ENCODE measurements around the gene TMCC1. TPM values are rescaled to one million over a fixed set of nuclear protein-coding genes. Genes with fewer than 3 reads are reported as not detected.

Gene TMCC1
- polyA plus RNA-seq, 2 of the 4 experiments (the other 2 are of a cell fraction), result 30.3 to 75.7 TPM

- TF ChIP-seq CHD4 (IDR thresholded peaks at IDR 0.05; ENCODE audit: borderline replicate concordance) (no peak), HDAC2 (IDR thresholded peaks at IDR 0.05) (no peak), HOXB5 (CRISPR knock-in tag; IDR thresholded peaks at IDR 0.05) (no peak), ZC3H11A (IDR thresholded peaks at IDR 0.05) (no peak), CTCF (IDR thresholded peaks at IDR 0.05) (no peak)
These were observed 221.1 kb downstream of the TMCC1 start (continued) for GRCh38 chr3:129672412-129672811.

- ChIA-PET CTCF (interaction anchor here (0.9 to 2.0 kb wide), 7 partner anchors 11 to 160 kb away, joined by 3 to 8 read pairs (median 4); no protein-coding TSS in a partner anchor), POLR2A (interaction anchor here (0.7 to 2.0 kb wide), 3 partner anchors 14 to 129 kb away, joined by 3 to 8 read pairs (median 3); no protein-coding TSS in a partner anchor)
- FAIRE-seq (no peak), DNase-seq (ENCODE audit: low read depth in 1 of 2, low spot score in 1 of 2) (peak in 1 of 2 experiments; percentile 53), ATAC-seq (peak; percentile 32 to 52; a peak in 4 of 6 replicates)
- Histone ChIP-seq H3K4me1 (peaks cover 57% of the 10 kb centered on the region), H3K9me3 (no peaks in the 10 kb centered on the region), H3K27ac (peak overlapping the region; percentile 89 to 94), H3K4me2 (peak overlapping the region; percentile 72), H3K4me3 (no peak overlapping the region)
- 73% methylated on average over 3 of the region's 3 CpGs for WGBS (ENCODE audit: missing lambda C conversion rate)
- TF ChIP-seq MAFK (IDR thresholded peaks at IDR 0.05; ENCODE audit: partially characterized antibody) (no peak), RARB (CRISPR knock-in tag; IDR thresholded peaks at IDR 0.05) (no peak), ZSCAN20 (CRISPR knock-in tag; IDR thresholded peaks at IDR 0.05) (no peak), ZC3H11A (IDR thresholded peaks at IDR 0.05) (no peak), ATOH8 (CRISPR knock-in tag; IDR thresholded peaks at IDR 0.05; ENCODE audit: low read depth) (no peak), TP53 (CRISPR knock-in tag; IDR thresholded peaks at IDR 0.05) (no peak)
These were observed 228.3 kb downstream of the TMCC1 start for GRCh38 chr3:129665024-129665768.

- ChIA-PET POLR2A (interaction anchor here (0.7 to 2.0 kb wide), 3 partner anchors 13 to 130 kb away, joined by 3 to 8 read pairs (median 3); no protein-coding TSS in a partner anchor), CTCF (interaction anchor here (0.8 to 2.0 kb wide), 3 partner anchors 14 to 161 kb away, joined by 4 to 8 read pairs (median 4); no protein-coding TSS in a partner anchor)
- Histone ChIP-seq H3K4me1 (peaks cover 69% of the 10 kb centered on the region), H3K4me3 (no peak overlapping the region), H3K9me3 (no peaks in the 10 kb centered on the region), H3K4me2 (peak overlapping the region; percentile 72), H3K27ac (peak overlapping the region; percentile 89 to 94)
- 53% methylated on average over 6 of the region's 6 CpGs for WGBS (ENCODE audit: missing lambda C conversion rate)
- ATAC-seq (no peak), FAIRE-seq (no peak), DNase-seq (ENCODE audit: low read depth in 1 of 2, low spot score in 1 of 2) (no peak)
- no peak for TF ChIP-seq ELK1 (IDR thresholded peaks at IDR 0.05; ENCODE audit: low read depth, low read length)
These were observed 229.4 kb downstream of the TMCC1 start for GRCh38 chr3:129663930-129664646.

GRCh38 chr3:129663045-129663446, 230.5 kb downstream of the TMCC1 start:
- Histone ChIP-seq H3K9me3 (no peaks in the 10 kb centered on the region), H3K4me1 (peaks cover 79% of the 10 kb centered on the region), H3K4me2 (peak overlapping the region; percentile 72), H3K27ac (peak overlapping the region; percentile 89 to 94), H3K4me3 (no peak overlapping the region)
- CTCF ChIA-PET, result interaction anchor here (0.7 to 1.2 kb wide), 4 partner anchors 8 to 36 kb away, joined by 4 to 5 read pairs (median 4); no protein-coding TSS in a partner anchor
- ATAC-seq, result peak; percentile 84 to 93
- WGBS (ENCODE audit: missing lambda C conversion rate), result 0% methylated on average over 1 of the region's 1 CpG
- no peak for FAIRE-seq
- POLR2A ChIA-PET, result interaction anchor here (2.0 kb wide), 1 partner anchor 131 kb away, joined by 8 read pairs; no protein-coding TSS in a partner anchor
- peak; percentile 42 to 97 for DNase-seq (ENCODE audit: low read depth in 1 of 2, low spot score in 1 of 2)
- TF ChIP-seq SMC3 (IDR thresholded peaks at IDR 0.05) (peak; percentile 26; the same call in 1 of the 3 replicates), BCL3 (IDR thresholded peaks at IDR 0.05) (0 out of 3 replicates have a peak, but pooled peaks have one; percentile 41), TFCP2L1 (CRISPR knock-in tag; IDR thresholded peaks at IDR 0.05) (no peak), MAFK (IDR thresholded peaks at IDR 0.05; ENCODE audit: partially characterized antibody) (no peak), PBX3 (IDR thresholded peaks at IDR 0.05) (0 out of 2 replicates have a peak, but pooled peaks have one; percentile 63), FOSL2 (IDR thresholded peaks at IDR 0.05) (no peak), FOSL2 (CRISPR knock-in tag; IDR thresholded peaks at IDR 0.05) (peak; percentile 77), MAX (IDR thresholded peaks at IDR 0.05) (peak; percentile 39; the same call in 1 of the 2 replicates), MAZ (IDR thresholded peaks at IDR 0.05; ENCODE audit: borderline replicate concordance, low read depth, low read length) (no peak), CEBPB (IDR thresholded peaks at IDR 0.05) (peak in 1 of 2 experiments; percentile 39; a peak in 1 of 4 replicates), ATOH8 (CRISPR knock-in tag; IDR thresholded peaks at IDR 0.05; ENCODE audit: low read depth) (no peak), JUNB (IDR thresholded peaks at IDR 0.05) (peak; percentile 61), HOXB5 (CRISPR knock-in tag; IDR thresholded peaks at IDR 0.05) (peak; percentile 91)

Data from A549 (cell line).